H1 (cell line): Measurements from ENCODE around the gene WDR38. TPM values are rescaled to one million over a fixed set of nuclear protein-coding genes. Genes with fewer than 3 reads are reported as not detected.

Source experiments
- CTCF ChIA-PET: fragments of 300-600 bp; sonication (Branson Sonifier 250); formaldehyde crosslinking; loops from one replicate; lab custom pipeline; 2021; ENCODE audit not compliant: partially characterized antibody; lab: Charles Lee
- POLR2A ChIA-PET: fragments of 300-600 bp; sonication (Branson Sonifier 250); formaldehyde crosslinking; loops from one replicate; lab custom pipeline; 2021; ENCODE audit warnings: inconsistent platforms; ENCODE audit not compliant: partially characterized antibody; lab: Charles Lee
- DNase-seq, 2 experiments: peaks; one replicate each; pipeline versions ENCODE4 v3.0.0 to v3.0.0-alpha.2; 2010 to 2022; ENCODE audit warnings: low spot score in 2 of 2, low read depth in 1 of 2, mixed read lengths in 1 of 2
- FAIRE-seq: peaks from 2 replicates; lab custom pipeline; 2011; peaks lifted over from hg19 to GRCh38; lab: Jason Lieb, UNC
- H2AFZ ChIP-seq: 2 replicates; pipeline ENCODE4 v1.8.1; 2012; ENCODE audit warnings: low read length, inconsistent platforms
- H2AK5ac ChIP-seq: 2 replicates; pipeline ENCODE4 v1.6.1; 2013; ENCODE audit warnings: low read depth, low read length
- H2BK120ac ChIP-seq: replicated peaks from 2 replicates; pipeline ENCODE3; 2013; ENCODE audit warnings: low read depth, low read length, inconsistent platforms
- H2BK12ac ChIP-seq: 2 replicates; pipeline ENCODE4 v1.6.1; 2013; ENCODE audit warnings: low read depth, low read length
- H2BK15ac ChIP-seq: 2 replicates; pipeline ENCODE4 v1.6.1; 2013; ENCODE audit warnings: low read length
- H2BK20ac ChIP-seq: 2 replicates; pipeline ENCODE4 v1.6.1; 2013; ENCODE audit warnings: low read length
- H2BK5ac ChIP-seq: 2 replicates; pipeline ENCODE4 v1.6.1; 2013; ENCODE audit warnings: low read depth, low read length
- H3K14ac ChIP-seq: 2 replicates; pipeline ENCODE4 v1.6.1; 2013; ENCODE audit warnings: inconsistent platforms; ENCODE audit not compliant: insufficient read length
- H3K18ac ChIP-seq: 2 replicates; pipeline ENCODE4 v1.6.1; 2013; ENCODE audit warnings: low read length; ENCODE audit errors: extremely low read depth
- H3K23ac ChIP-seq: 2 replicates; pipeline ENCODE4 v1.6.1; 2013; ENCODE audit warnings: inconsistent platforms; ENCODE audit not compliant: insufficient read length
- H3K23me2 ChIP-seq: 2 replicates; pipeline ENCODE4 v1.6.1; 2013; ENCODE audit warnings: low read depth, low read length
- H3K27ac ChIP-seq: 2 replicates; pipeline ENCODE4 v1.6.1; 2011; ENCODE audit warnings: low read depth, low read length, inconsistent platforms
- H3K27me3 ChIP-seq, 4 experiments: replicated peaks in 1 of 4; 1 replicate in 1 of 4; 2 replicates in 3 of 4; pipeline versions ENCODE4 v1.6.1 to v1.8.1; 2011 to 2013; ENCODE audit warnings: low read length in 3 of 4, mild to moderate bottlenecking in 3 of 4, inconsistent platforms in 2 of 4, mixed read lengths in 2 of 4, moderate library complexity in 1 of 4; ENCODE audit not compliant: control insufficient read depth in 3 of 4, insufficient read depth in 3 of 4; ENCODE audit errors: extremely low read depth in 1 of 4
- H3K36me3 ChIP-seq, 4 experiments: 2 replicates each; pipeline versions ENCODE4 v1.6.1 to v1.8.1; 2011 to 2013; ENCODE audit warnings: mild to moderate bottlenecking in 4 of 4, low read length in 3 of 4, moderate library complexity in 2 of 4, control low read depth in 1 of 4, inconsistent platforms in 1 of 4; ENCODE audit not compliant: insufficient read depth in 4 of 4, control insufficient read depth in 2 of 4
- H3K4ac ChIP-seq: replicated peaks from 2 replicates; pipeline ENCODE3; 2013; ENCODE audit warnings: low read length, low read depth, mixed read lengths, inconsistent platforms; ENCODE audit not compliant: insufficient read length
- H3K4me1 ChIP-seq, 4 experiments: replicated peaks in 1 of 4; 1 replicate in 1 of 4; 2 replicates in 3 of 4; pipeline versions ENCODE4 v1.6.1 to v1.8.1; 2011 to 2013; ENCODE audit warnings: low read length in 3 of 4, inconsistent platforms in 2 of 4, mixed read lengths in 1 of 4; ENCODE audit not compliant: insufficient read depth in 4 of 4, control insufficient read depth in 3 of 4
- H3K4me2 ChIP-seq, 2 experiments: 2 replicates each; pipeline versions ENCODE4 v1.6.1 to v1.8.1; 2011 to 2013; ENCODE audit warnings: low read depth in 2 of 2, low read length in 2 of 2, control low read depth in 1 of 2, inconsistent platforms in 1 of 2, mild to moderate bottlenecking in 1 of 2; ENCODE audit not compliant: insufficient read depth in 1 of 2
- H3K4me3 ChIP-seq, 4 experiments: fragments of 200-600, 300-600 bp in 1 of 4; sonication (generic), shearing (Covaris generic), sonication (Bioruptor Twin) in 1 of 4; 2 replicates each; pipeline versions ENCODE4 v1.5.1 to v1.8.1; 2011 to 2016; ENCODE audit warnings: low read length in 4 of 4, low read depth in 3 of 4, control low read depth in 2 of 4, inconsistent platforms in 2 of 4, mild to moderate bottlenecking in 2 of 4, mixed read lengths in 1 of 4, moderate library complexity in 1 of 4; ENCODE audit not compliant: insufficient read depth in 2 of 4; ENCODE audit errors: extremely low read depth in 1 of 4
- H3K56ac ChIP-seq: replicated peaks from 2 replicates; pipeline ENCODE3; 2013; ENCODE audit warnings: low read depth, mild to moderate bottlenecking, mixed read lengths, low read length, inconsistent platforms; ENCODE audit not compliant: insufficient read length
- H3K79me1 ChIP-seq: 2 replicates; pipeline ENCODE4 v1.6.1; 2013; ENCODE audit warnings: low read depth, low read length, control low read depth
- H3K79me2 ChIP-seq, 2 experiments: 2 replicates each; pipeline versions ENCODE4 v1.6.1 to v1.8.1; 2012 to 2013; ENCODE audit warnings: low read length in 2 of 2, mild to moderate bottlenecking in 2 of 2, inconsistent platforms in 1 of 2; ENCODE audit not compliant: insufficient read depth in 2 of 2, control insufficient read depth in 1 of 2
- H3K9ac ChIP-seq, 4 experiments: replicated peaks in 1 of 4; 1 replicate in 1 of 4; 2 replicates in 3 of 4; pipeline versions ENCODE4 v1.6.1 to v1.8.1; 2011 to 2013; ENCODE audit warnings: low read depth in 3 of 4, low read length in 3 of 4, control low read depth in 2 of 4, mild to moderate bottlenecking in 2 of 4, moderate library complexity in 2 of 4, inconsistent platforms in 1 of 4; ENCODE audit errors: extremely low read depth in 1 of 4
- H3K9me3 ChIP-seq, 2 experiments: 2 replicates each; pipeline versions ENCODE4 v1.6.1 to v1.8.1; 2012 to 2013; ENCODE audit warnings: mild to moderate bottlenecking in 2 of 2, moderate library complexity in 2 of 2, control low read depth in 1 of 2, inconsistent platforms in 1 of 2, low read depth in 1 of 2, low read length in 1 of 2, mixed read lengths in 1 of 2; ENCODE audit not compliant: insufficient read depth in 2 of 2
- H4K20me1 ChIP-seq, 2 experiments: replicated peaks in 1 of 2; 2 replicates each; pipeline versions ENCODE3 to v1.8.1; 2011 to 2013; ENCODE audit warnings: inconsistent platforms in 2 of 2, low read length in 2 of 2, mild to moderate bottlenecking in 1 of 2; ENCODE audit not compliant: insufficient read depth in 2 of 2, control insufficient read depth in 1 of 2
- H4K5ac ChIP-seq: 2 replicates; pipeline ENCODE4 v1.6.1; 2013; ENCODE audit warnings: low read length, low read depth, mixed read lengths, inconsistent platforms; ENCODE audit not compliant: insufficient read length
- H4K8ac ChIP-seq: 2 replicates; pipeline ENCODE4 v1.8.0; 2013; ENCODE audit warnings: mild to moderate bottlenecking, moderate library complexity, low read length, inconsistent platforms; ENCODE audit not compliant: insufficient read depth; ENCODE audit errors: extremely low read depth
- H4K91ac ChIP-seq: replicated peaks from 2 replicates; pipeline ENCODE3; 2013; ENCODE audit warnings: low read length, mixed read lengths, inconsistent platforms; ENCODE audit not compliant: insufficient read length
- CBX5 ChIP-seq: fragments of 300-800, 300-1000 bp; sonication (generic); IDR thresholded peaks from 2 replicates; pipeline ENCODE4 v1.7.1; 2016; ENCODE audit warnings: antibody characterized with exemption, low read length, low read depth
- CBX8 ChIP-seq: fragments of 300-800, 300-1000 bp; sonication (generic); IDR thresholded peaks from 2 replicates; pipeline ENCODE4 v1.7.1; 2016; ENCODE audit warnings: low read depth, low read length, borderline replicate concordance
- EP300 ChIP-seq, 2 experiments: IDR thresholded peaks; 1 replicate in 1 of 2; 2 replicates in 1 of 2; pipeline ENCODE4 v1.6.1; 2011 to 2012; ENCODE audit warnings: low read depth in 2 of 2, low read length in 2 of 2, mild to moderate bottlenecking in 2 of 2, borderline replicate concordance in 1 of 2, inconsistent platforms in 1 of 2, moderate library complexity in 1 of 2
- RAD21 ChIP-seq, 2 experiments: IDR thresholded peaks in 1 of 2; conservative IDR thresholded peaks in 1 of 2; 2 replicates each; pipeline ENCODE4 v1.6.1; 2011; ENCODE audit warnings: low read depth in 2 of 2, low read length in 2 of 2, improper control_type of control experiment in 1 of 2, inconsistent platforms in 1 of 2, mild to moderate bottlenecking in 1 of 2, moderate library complexity in 1 of 2
- SRF ChIP-seq: IDR thresholded peaks from 2 replicates; pipeline ENCODE4 v1.6.1; 2011; ENCODE audit warnings: mild to moderate bottlenecking, low read depth, low read length, moderate library complexity
- WGBS, 2 experiments: shearing (Covaris generic) in 1 of 2; methylation state at CpG; one replicate each; pipeline versions ENCODE4 v1.1.6 to v1.1.7; 2013 to 2015; ENCODE audit warnings: low lambda C conversion rate in 2 of 2, mixed read lengths in 2 of 2, inconsistent platforms in 1 of 2, low coverage in 1 of 2, missing lambda C conversion rate in 1 of 2; ENCODE audit not compliant: insufficient replicate concordance in 2 of 2, insufficient coverage in 1 of 2, insufficient read length in 1 of 2; ENCODE audit errors: extremely low coverage in 1 of 2, missing lambda C conversion rate in 1 of 2; 5-methylcytosine and 5-hydroxymethylcytosine counted together
- polyA plus RNA-seq, 7 experiments: library from polyadenylated mRNA; depleted of rRNA in 3 of 7; stranded (reverse) in 5 of 7; unstranded in 2 of 7; fragments of >200 nt in 5 of 7; fragments of 200-250 nt in 2 of 7; gene quantifications; 1 replicate in 5 of 7; 2 replicates in 1 of 7; 4 replicates in 1 of 7; pipeline versions ENCODE4 v1.2.1 to v1.2.3, GENCODE V29; 2011 to 2013; ENCODE audit warnings: missing spikeins in 2 of 7, mixed read lengths in 2 of 7
- total RNA-seq: library from RNA; stranded (reverse); fragmentation: NEBNext Ultra II Directional; extraction: Animal tissue kit (Norgen Biotek cat#: 25700); gene quantifications from 2 replicates; pipeline ENCODE4 v1.2.1, GENCODE V29; 2021

WDR38 gene
- total and polyA plus RNA-seq, 2 of the 8 experiments (the other 6 are each of a cell fraction or from before 2014, with no cell fraction given): not detected

DNA sequence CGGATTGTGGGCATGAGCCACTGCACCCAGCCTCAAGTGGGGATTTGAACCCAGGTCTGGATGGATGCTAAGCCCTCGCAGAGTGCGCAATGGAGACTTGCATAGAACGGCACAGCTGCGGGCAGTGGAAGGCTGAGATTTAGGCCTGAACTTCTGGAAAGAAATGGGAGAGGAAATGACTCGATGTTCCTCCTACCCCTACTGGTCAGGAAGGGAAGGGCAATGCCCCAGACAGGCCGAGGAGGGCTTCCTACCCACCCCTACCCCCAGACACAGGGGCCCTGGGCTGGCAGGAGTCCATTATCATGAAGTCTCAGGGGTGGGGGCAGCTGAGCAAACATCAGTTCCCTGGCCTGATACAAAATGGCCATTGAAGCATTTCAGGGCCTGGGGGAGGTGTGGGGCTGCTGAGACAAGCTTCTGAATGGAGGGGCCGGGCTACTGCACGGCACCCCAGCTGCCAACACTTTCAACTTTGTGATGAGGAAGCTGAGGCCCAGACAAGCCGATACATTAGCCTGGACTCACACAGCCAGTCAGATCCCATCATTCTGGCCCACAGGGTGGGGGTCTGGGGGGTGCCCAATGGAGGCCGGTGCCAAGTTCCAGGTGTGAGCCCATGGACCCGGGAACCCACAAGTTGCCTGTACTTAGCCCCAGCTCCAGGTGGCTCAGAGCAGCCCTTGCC, 13.5 kb upstream of the WDR38 start:
- Histone ChIP-seq H3K14ac (no peak overlapping the region), H3K79me1 (no peaks in the 10 kb centered on the region), H3K23ac (no peak overlapping the region), H3K18ac (no peak overlapping the region), H2BK120ac (no peak overlapping the region), H3K4me1 (peaks cover 0 to 14% (median 3%) of the 10 kb centered on the region in 4 experiments; a peak in 4 of 7 replicates), H3K27ac (0 out of 2 replicates have a peak overlapping the region, but pooled peaks have one; percentile 5), H2AFZ (0 out of 2 replicates have a peak overlapping the region, but pooled peaks have one; percentile 34), H4K5ac (no peak overlapping the region), H2BK15ac (peak overlapping the region; percentile 84; the same call in 1 of the 2 replicates), H2BK5ac (no peak overlapping the region), H4K8ac (peak overlapping the region; percentile 63; the same call in 1 of the 2 replicates), H2BK12ac (no peak overlapping the region), H3K9me3 (no peaks in the 10 kb centered on the region), H3K56ac (no peak overlapping the region), H3K79me2 (no peaks in the 10 kb centered on the region), H3K4me2 (no peak overlapping the region), H3K27me3 (no peaks in the 10 kb centered on the region), H3K4ac (no peak overlapping the region), H2BK20ac (no peak overlapping the region), H4K20me1 (no peaks in the 10 kb centered on the region), H4K91ac (no peak overlapping the region), H3K23me2 (no peaks in the 10 kb centered on the region), H3K4me3 (no peak overlapping the region), H2AK5ac (no peak overlapping the region), H3K36me3 (no peaks in the 10 kb centered on the region), H3K9ac (no peak overlapping the region)
- CTCF ChIA-PET: interaction anchor here (0.6 to 65.2 kb wide), 25 partner anchors 10 to 704 kb away, joined by 3 to 1529 read pairs (median 4); partner anchors contain the start of genes ARPC5L, NR6A1, OLFML2A and RABEPK
- FAIRE-seq (peak; percentile 60), DNase-seq (peak in 1 of 2 experiments; percentile 84)
- POLR2A ChIA-PET: interaction anchor here (0.6 to 6.4 kb wide), 11 partner anchors 10 to 402 kb away, joined by 3 to 29 read pairs (median 4); partner anchors contain the start of genes ARPC5L, HSPA5, OLFML2A and RPL35
- 73% methylated on average over 12 of the region's 12 CpGs; no CpG with 5 or more reads in 1 of the 2 experiments for WGBS, 2 experiments
- TF ChIP-seq CBX8 (no peak), CBX5 (no peak), EP300 (IDR thresholded peaks at IDR 0.05; ENCODE audit: borderline replicate concordance in 1 of 2, low read depth in 2 of 2, low read length in 2 of 2) (no peak), SRF (no peak), RAD21 (IDR thresholded peaks at IDR 0.05 in 1 of 2, conservative IDR thresholded peaks at IDR 0.05 in 1 of 2; ENCODE audit: low read depth in 2 of 2, low read length in 2 of 2) (peak; percentile 50 to 61)
